Neutrophil (primary cell): ENCODE measurements around the gene LHX1.

Source experiments
- H3K27ac ChIP-seq: fragments of 200-600 bp; sonication (generic); 2 replicates; pipeline ENCODE4 v1.5.1; 2016; ENCODE audit warnings: mild to moderate bottlenecking, moderate library complexity
- H3K27me3 ChIP-seq: fragments of 200-600 bp; sonication (generic); 2 replicates; pipeline ENCODE4 v1.6.0; 2016; ENCODE audit warnings: mild to moderate bottlenecking
- H3K36me3 ChIP-seq: fragments of 200-600 bp; sonication (generic); 2 replicates; pipeline ENCODE4 v1.5.1; 2017
- H3K4me1 ChIP-seq, 2 experiments: fragments of 200-600 bp in 1 of 2; sonication (generic) in 1 of 2; 1 replicate in 1 of 2; 2 replicates in 1 of 2; pipeline versions ENCODE4 v1.5.1 to v1.6.1; 2013 to 2016; ENCODE audit warnings: low read depth in 1 of 2, low read length in 1 of 2, mild to moderate bottlenecking in 1 of 2, moderate library complexity in 1 of 2; ENCODE audit not compliant: control insufficient read depth in 1 of 2, insufficient read depth in 1 of 2
- H3K4me3 ChIP-seq, 2 experiments: fragments of 200-600 bp in 1 of 2; sonication (generic) in 1 of 2; 1 replicate in 1 of 2; 2 replicates in 1 of 2; pipeline ENCODE4 v1.5.1; 2013 to 2016; ENCODE audit warnings: low read depth in 1 of 2, low read length in 1 of 2, mild to moderate bottlenecking in 1 of 2, moderate library complexity in 1 of 2
- H3K9me3 ChIP-seq: fragments of 200-600 bp; sonication (generic); 2 replicates; pipeline ENCODE4 v1.5.1; 2016
- TF ChIP-seq, protein P1 (sequence below): fragments of 200-600 bp; sonication (generic); IDR thresholded peaks from 2 replicates; pipeline ENCODE4 v1.5.1; 2016; ENCODE audit warnings: antibody characterized with exemption

LHX1 gene

DNA sequence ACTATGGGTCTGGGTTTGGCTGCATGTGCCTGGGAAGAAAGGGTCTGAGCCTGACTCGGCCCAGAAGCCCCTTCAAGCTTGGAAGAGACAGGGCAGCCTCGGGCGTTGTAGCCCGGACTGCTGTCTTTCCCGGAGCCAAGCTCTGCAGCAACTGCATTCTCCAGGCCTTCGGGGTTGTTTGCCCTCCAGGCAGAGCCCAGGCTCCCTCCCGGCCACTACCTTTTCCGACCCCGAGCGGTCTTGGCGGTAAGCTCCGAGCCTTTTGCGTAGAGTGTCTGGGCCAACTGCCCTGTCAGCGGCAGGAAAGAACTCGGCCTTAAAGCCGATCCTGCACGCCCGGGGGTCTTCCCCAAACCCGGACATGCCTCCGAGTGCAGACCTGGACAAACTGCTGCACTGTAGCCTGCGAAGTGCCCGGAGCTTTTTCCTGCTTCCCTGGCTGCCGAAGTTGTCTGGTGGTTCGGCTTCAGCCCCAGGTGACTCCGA lies 1.3 kb downstream of the LHX1 start:
- peaks cover 100% of the 10 kb centered on the region for H3K27me3 ChIP-seq
- no peak overlapping the region for H3K4me3 ChIP-seq
- H3K4me1 ChIP-seq = peaks cover 63 to 77% of the 10 kb centered on the region in 2 experiments
- TF ChIP-seq, protein P1, sequence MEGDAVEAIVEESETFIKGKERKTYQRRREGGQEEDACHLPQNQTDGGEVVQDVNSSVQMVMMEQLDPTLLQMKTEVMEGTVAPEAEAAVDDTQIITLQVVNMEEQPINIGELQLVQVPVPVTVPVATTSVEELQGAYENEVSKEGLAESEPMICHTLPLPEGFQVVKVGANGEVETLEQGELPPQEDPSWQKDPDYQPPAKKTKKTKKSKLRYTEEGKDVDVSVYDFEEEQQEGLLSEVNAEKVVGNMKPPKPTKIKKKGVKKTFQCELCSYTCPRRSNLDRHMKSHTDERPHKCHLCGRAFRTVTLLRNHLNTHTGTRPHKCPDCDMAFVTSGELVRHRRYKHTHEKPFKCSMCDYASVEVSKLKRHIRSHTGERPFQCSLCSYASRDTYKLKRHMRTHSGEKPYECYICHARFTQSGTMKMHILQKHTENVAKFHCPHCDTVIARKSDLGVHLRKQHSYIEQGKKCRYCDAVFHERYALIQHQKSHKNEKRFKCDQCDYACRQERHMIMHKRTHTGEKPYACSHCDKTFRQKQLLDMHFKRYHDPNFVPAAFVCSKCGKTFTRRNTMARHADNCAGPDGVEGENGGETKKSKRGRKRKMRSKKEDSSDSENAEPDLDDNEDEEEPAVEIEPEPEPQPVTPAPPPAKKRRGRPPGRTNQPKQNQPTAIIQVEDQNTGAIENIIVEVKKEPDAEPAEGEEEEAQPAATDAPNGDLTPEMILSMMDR = no peak
- H3K36me3 ChIP-seq = no peaks in the 10 kb centered on the region
- H3K9me3 ChIP-seq = no peaks in the 10 kb centered on the region
- H3K27ac ChIP-seq = no peak overlapping the region

DNA sequence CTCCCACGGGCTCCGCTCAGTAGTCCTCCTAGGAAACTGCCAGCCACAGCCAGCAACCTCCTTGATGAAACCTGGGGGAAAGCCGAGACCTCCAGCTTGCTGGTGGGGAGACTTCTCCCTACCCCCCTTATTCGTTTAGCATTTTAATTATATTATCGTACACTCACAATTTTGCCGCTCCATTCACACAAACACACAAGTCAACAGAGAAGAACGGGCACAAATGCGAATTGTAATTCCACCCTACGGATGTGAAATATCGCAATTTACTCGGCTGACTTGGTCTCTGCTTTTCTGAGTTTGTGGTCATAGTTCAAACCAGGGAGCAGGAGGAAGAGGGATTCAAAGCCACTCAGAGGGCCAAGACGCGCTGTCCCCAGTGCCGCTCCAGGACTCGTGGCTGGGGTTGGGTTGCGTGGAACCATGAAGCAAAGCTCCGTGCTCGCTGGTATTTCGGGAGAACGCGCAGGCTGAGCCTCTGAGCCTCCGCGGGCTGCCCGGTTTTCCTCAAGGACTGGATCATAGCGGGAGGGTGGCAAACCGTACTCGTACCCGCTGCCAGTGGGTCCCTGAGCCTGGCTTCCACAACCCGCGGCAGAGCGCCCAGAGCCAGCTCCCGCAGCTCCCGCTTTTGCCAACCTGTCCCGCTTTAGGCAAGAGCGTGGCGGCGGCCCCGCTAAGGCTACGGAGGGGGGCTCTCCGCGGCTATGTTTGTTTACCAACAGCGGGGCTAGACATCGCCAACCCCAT lies 2.0 kb downstream of the LHX1 start:
- H3K36me3 ChIP-seq = no peaks in the 10 kb centered on the region
- H3K27ac ChIP-seq = no peak overlapping the region
- no peaks in the 10 kb centered on the region for H3K9me3 ChIP-seq
- TF ChIP-seq, protein P1 = no peak
- H3K4me3 ChIP-seq = no peak overlapping the region
- peaks cover 65 to 79% of the 10 kb centered on the region in 2 experiments for H3K4me1 ChIP-seq
- peaks cover 100% of the 10 kb centered on the region for H3K27me3 ChIP-seq

DNA sequence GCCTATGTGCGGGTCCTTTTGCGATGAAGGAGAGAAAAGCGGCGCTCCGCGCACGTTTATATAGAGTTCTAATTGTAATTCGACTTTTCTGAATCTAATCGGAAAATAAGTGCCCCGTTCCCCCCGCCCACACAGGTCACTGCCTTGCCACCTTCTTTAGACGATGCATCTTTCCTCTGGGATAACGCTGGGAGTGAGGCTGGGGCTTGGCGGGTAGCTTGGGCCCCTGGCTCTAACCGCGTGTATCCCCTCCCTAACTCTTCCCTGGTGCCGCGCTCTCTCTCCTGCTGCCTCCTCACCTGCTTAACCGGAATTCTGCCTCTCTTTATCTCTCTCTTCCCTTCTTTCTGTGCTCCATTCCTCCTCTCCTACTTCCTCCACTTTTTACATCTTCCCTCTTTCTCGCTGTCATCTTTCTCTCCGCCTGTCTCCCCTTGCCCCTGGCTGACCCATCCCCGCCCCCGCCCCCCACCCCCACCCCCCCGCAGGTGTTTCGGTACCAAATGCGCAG lies 2.6 kb downstream of the LHX1 start:
- no peaks in the 10 kb centered on the region for H3K9me3 ChIP-seq
- H3K4me3 ChIP-seq = no peak overlapping the region
- peaks cover 63 to 73% of the 10 kb centered on the region in 2 experiments for H3K4me1 ChIP-seq
- no peaks in the 10 kb centered on the region for H3K36me3 ChIP-seq
- H3K27ac ChIP-seq = no peak overlapping the region
- H3K27me3 ChIP-seq = peaks cover 100% of the 10 kb centered on the region
- TF ChIP-seq, protein P1 = no peak

DNA sequence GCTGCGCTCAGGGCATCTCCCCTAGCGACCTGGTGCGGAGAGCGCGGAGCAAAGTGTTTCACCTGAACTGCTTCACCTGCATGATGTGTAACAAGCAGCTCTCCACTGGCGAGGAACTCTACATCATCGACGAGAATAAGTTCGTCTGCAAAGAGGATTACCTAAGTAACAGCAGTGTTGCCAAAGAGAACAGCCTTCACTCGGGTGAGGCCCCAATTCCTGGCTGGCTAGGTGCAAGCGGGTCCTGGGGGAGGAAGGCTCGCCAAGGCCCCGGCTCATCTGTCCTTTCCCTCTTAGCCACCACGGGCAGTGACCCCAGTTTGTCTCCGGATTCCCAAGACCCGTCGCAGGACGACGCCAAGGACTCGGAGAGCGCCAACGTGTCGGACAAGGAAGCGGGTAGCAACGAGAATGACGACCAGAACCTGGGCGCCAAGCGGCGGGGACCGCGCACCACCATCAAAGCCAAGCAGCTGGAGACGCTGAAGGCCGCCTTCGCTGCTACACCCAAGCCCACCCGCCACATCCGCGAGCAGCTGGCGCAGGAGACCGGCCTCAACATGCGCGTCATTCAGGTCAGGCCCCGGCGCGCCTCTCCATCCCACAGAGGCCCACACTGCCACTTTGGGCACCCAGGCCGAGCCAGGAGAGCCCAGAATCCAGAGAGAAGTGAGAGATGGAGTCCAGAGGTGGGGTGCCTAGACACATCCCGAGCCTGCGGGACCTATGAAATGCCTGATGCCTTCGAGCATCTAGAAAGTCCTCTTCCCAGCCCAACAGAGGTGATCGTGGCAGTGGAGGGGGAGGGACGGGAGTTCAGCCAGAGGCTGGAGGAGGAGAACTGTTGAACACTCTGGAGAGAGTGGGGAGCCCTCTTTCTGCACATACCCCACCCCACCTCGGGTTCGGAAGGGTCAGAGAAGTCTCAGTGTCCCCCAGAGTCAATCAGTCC lies 3.3 kb downstream of the LHX1 start:
- H3K27ac ChIP-seq = no peak overlapping the region
- H3K4me1 ChIP-seq = peaks cover 58 to 65% of the 10 kb centered on the region in 2 experiments
- peaks cover 100% of the 10 kb centered on the region for H3K27me3 ChIP-seq
- H3K4me3 ChIP-seq = no peak overlapping the region
- no peaks in the 10 kb centered on the region for H3K9me3 ChIP-seq
- H3K36me3 ChIP-seq = no peaks in the 10 kb centered on the region
- TF ChIP-seq, protein P1 = no peak

DNA sequence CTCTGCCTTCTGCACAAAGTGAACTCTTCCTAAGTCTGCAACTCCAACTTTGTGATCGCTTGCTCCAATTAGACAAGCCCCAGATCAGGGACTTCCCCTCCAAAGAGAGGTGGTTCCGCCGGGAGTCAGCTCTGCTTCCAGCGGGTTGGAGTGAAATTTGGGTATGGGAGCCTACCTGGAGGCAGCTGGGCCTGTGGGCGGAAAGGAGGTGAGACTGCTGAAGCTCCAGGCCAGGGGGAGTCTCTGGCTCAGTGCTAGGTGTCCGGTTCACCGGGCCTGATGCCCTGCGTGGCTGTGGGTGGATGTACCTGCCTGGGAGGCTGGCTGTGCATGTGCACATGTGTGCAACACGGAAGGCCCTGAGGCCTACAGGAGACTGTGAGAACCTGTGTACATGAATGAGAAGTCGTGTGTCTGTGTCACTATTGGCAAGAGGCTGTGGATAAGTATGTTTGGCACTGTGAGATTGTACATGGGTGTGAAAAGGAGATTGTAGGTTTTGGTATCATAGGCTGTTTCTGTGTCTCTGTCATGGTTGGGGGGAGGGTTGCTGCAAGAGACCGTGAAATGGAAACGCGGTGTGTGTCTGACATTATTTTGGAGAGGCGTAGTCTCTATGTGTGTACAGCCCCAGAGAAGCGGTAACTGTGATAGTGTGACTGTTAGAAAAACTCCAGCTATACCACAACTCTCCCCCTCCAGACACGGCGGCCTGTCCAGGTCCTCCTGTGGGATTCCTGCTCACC lies 4.2 kb downstream of the LHX1 start:
- TF ChIP-seq, protein P1 = no peak
- H3K27me3 ChIP-seq = peaks cover 100% of the 10 kb centered on the region
- H3K36me3 ChIP-seq = no peaks in the 10 kb centered on the region
- H3K27ac ChIP-seq = no peak overlapping the region
- peak overlapping the region; percentile 50 to 60 for H3K4me3 ChIP-seq
- peaks cover 50 to 57% of the 10 kb centered on the region in 2 experiments for H3K4me1 ChIP-seq
- no peaks in the 10 kb centered on the region for H3K9me3 ChIP-seq
